Fibroblast of pulmonary artery (primary cell): ENCODE measurements around the gene RPL10A.
A peak's percentile ranks its signal among the peaks of the same experiment; 100 is the strongest.

Experiments
- DNase-seq: peaks from one replicate; pipeline ENCODE4 v3.0.0-alpha.2; 2010; ENCODE audit warnings: low read depth
- H3K4me3 ChIP-seq: replicated peaks from 2 replicates; pipeline ENCODE4 v1.5.1; 2011; ENCODE audit warnings: low read depth, mild to moderate bottlenecking, control low read depth, low read length, moderate library complexity
- CTCF ChIP-seq: IDR thresholded peaks from 2 replicates; pipeline ENCODE4 v1.5.1; 2011; ENCODE audit warnings: mild to moderate bottlenecking, control low read depth, low read length, inconsistent platforms; ENCODE audit errors: missing control alignments

Gene RPL10A

GRCh38 chr6:35448191-35448590 lies 20.0 kb upstream of the RPL10A start:
- TF ChIP-seq CTCF, result no peak
- H3K4me3 ChIP-seq, result no peak overlapping the region
- DNase-seq, result no peak

GRCh38 chr6:35449287-35449881 lies 18.8 kb upstream of the RPL10A start:
- H3K4me3 ChIP-seq, result no peak overlapping the region
- peak; percentile 60 for TF ChIP-seq CTCF
- DNase-seq, result peak; percentile 78

GRCh38 chr6:35451354-35452182 lies 16.6 kb upstream of the RPL10A start:
- H3K4me3 ChIP-seq, result peak overlapping the region; percentile 18
- TF ChIP-seq CTCF, result no peak
- no peak for DNase-seq

GRCh38 chr6:35452183-35453090 lies 15.8 kb upstream of the RPL10A start, which contains the start of gene FANCE:
Gene FANCE, plus strand, starts transcription at chr6:35452338. Its CDS starts 208 bp downstream, at chr6:35452546.
- no peak for TF ChIP-seq CTCF
- DNase-seq, result peak; percentile 91
- peak within 1 kb of the TSS; percentile 55 for H3K4me3 ChIP-seq

- DNase-seq, result no peak
- H3K4me3 ChIP-seq, result peak overlapping the region; percentile 55
- TF ChIP-seq CTCF, result no peak
These were observed 15.0 kb upstream of the RPL10A start for GRCh38 chr6:35453236-35453635.

- H3K4me3 ChIP-seq, result no peak overlapping the region
- TF ChIP-seq CTCF, result no peak
- no peak for DNase-seq
These were observed 13.7 kb upstream of the RPL10A start for GRCh38 chr6:35454391-35455110.
